AG09319 (cell line): ENCODE measurements around the gene CABLES1.
"Not testable (repeated sequence)": the region's sequence is repeated elsewhere in the genome, so short reads cannot be mapped to it uniquely, and the experiment has no call there.

Experiments
- DNase-seq: peaks from one replicate; pipeline ENCODE4 v3.0.0-alpha.2; 2010; ENCODE audit warnings: low read depth; ENCODE audit errors: extremely low read depth
- TF ChIP-seq, protein P1 (sequence below): IDR thresholded peaks from 2 replicates; pipeline ENCODE4 v1.5.1; 2011; ENCODE audit warnings: low read depth, mild to moderate bottlenecking, inconsistent platforms, low read length, moderate library complexity

Gene CABLES1

GRCh38 chr18:23268641-23269040 is 133.4 kb downstream of the CABLES1 start:
- no peak for DNase-seq
- TF ChIP-seq, protein P1, sequence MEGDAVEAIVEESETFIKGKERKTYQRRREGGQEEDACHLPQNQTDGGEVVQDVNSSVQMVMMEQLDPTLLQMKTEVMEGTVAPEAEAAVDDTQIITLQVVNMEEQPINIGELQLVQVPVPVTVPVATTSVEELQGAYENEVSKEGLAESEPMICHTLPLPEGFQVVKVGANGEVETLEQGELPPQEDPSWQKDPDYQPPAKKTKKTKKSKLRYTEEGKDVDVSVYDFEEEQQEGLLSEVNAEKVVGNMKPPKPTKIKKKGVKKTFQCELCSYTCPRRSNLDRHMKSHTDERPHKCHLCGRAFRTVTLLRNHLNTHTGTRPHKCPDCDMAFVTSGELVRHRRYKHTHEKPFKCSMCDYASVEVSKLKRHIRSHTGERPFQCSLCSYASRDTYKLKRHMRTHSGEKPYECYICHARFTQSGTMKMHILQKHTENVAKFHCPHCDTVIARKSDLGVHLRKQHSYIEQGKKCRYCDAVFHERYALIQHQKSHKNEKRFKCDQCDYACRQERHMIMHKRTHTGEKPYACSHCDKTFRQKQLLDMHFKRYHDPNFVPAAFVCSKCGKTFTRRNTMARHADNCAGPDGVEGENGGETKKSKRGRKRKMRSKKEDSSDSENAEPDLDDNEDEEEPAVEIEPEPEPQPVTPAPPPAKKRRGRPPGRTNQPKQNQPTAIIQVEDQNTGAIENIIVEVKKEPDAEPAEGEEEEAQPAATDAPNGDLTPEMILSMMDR: no peak

DNA sequence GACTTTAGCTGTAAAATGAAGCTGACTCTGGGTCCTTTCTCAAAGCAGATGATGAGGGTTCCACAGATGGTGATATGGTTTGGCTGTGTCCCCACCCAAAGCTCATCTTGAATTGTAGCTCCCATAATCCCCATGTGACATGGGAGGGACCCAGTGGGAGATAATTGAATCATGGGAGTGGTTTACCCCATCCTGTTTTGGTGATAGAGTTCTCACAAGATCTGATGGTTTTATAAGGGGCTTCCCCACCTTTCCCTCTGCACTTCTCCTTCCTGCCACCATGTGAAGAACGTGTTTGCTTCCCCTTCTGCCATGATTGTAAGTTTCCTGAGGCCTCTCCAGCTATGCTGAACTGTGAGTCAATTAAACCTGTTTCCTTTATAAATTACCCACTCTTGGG is 133.8 kb downstream of the CABLES1 start:
- DNase-seq: not testable (repeated sequence)

DNA sequence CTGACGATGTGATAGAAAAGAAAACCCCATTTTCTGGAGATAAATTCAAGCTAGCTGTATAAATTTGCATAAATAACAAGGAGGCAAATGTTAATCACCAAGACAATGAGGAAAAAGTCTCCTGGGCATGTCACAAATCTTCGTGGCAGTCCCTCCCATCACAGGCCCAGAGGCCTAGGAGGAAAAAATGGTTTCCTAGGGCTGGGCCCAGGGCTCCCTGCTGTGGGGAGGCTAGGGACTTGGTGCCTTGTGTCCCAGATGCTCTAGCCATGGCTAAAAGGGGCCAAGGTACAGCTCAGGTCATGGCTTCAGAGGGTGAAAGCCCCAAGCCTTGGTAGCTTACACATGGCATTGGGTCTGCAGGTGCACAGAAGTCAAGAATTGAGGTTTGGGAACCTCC is 134.6 kb downstream of the CABLES1 start:
- no peak for DNase-seq
- TF ChIP-seq, protein P1: no peak

GRCh38 chr18:23270986-23271680 is 135.8 kb downstream of the CABLES1 start:
- TF ChIP-seq, protein P1: no peak
- DNase-seq: no peak

- TF ChIP-seq, protein P1: no peak
- no peak for DNase-seq
Observed at GRCh38 chr18:23272498-23273232, 137.4 kb downstream of the CABLES1 start.

DNA sequence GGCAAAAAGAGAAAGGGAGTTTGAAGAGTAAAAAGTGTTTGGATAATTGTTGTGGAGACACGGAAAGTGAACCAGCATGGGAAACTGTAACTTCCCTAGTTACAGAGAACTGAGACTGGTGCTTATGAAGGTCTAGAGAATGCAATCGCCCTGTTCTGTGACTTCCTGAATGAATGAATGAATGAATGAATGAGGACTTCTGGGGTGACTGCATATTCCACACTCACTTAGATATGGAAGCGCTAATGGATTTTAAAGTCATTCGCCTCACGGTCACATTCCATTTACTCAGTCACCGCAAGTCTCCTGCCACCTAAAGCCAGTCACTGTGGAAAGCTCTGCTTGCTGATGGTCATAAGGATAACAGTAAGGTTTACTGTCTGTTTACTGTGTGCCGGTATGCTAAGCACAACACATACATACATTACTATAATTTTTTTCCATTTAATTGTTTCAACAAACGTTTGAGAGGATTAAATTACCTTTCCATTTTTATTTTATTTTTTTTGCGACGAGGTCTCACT is 138.2 kb downstream of the CABLES1 start:
- TF ChIP-seq, protein P1: no peak
- no peak for DNase-seq

- TF ChIP-seq, protein P1: no peak
- no peak for DNase-seq
Observed at GRCh38 chr18:23274638-23275482, 139.6 kb downstream of the CABLES1 start.
